Mononuclear cell (primary cell): ENCODE results near the gene RIBC2. TPM values are rescaled to one million over a fixed set of nuclear protein-coding genes. Genes with fewer than 3 reads are reported as not detected.

Experiments
- total RNA-seq: library from RNA; depleted of rRNA; stranded (reverse); fragments of >200 nt; gene quantifications from one replicate; pipeline ENCODE4 v1.2.3, GENCODE V29; 2012

RIBC2 gene
- total RNA-seq, 1 donor, result 0.31 TPM

Other genes with a start within 250 kb of the RIBC2 start
- 96.7 TPM for gene NUP50, start 249.8 kb upstream of the RIBC2 start, total RNA-seq
- 20.5 TPM for gene KIAA0930, start 172.8 kb upstream of the RIBC2 start, total RNA-seq
- 0.94 TPM for gene UPK3A, start 128.7 kb upstream of the RIBC2 start, total RNA-seq
- gene FAM118A, start 103.8 kb upstream of the RIBC2 start, total RNA-seq, result 37.7 TPM
- 0.10 TPM for gene SMC1B, start 94 bp upstream of the RIBC2 start, total RNA-seq
- gene FBLN1, start 89.2 kb downstream of the RIBC2 start, total RNA-seq, result 0.10 TPM